HG03135 (cell line): Measurements from ENCODE around the gene LAMB3.

Experiments
- ATAC-seq: cut with Tn5 transposase; IDR thresholded peaks from one replicate; pipeline ENCODE4 v1.9.1; 2021; ENCODE audit warnings: mild to moderate bottlenecking, moderate library complexity; ENCODE audit not compliant: unreplicated experiment

LAMB3 gene

GRCh38 chr1:209618756-209619420 is 33.3 kb downstream of the LAMB3 start:
- ATAC-seq = no peak

- no peak for ATAC-seq
Measured at GRCh38 chr1:209618291-209618690, 33.9 kb downstream of the LAMB3 start.

GRCh38 chr1:209617755-209618154 is 34.5 kb downstream of the LAMB3 start:
- ATAC-seq = no peak

GRCh38 chr1:209617047-209617673 is 35.1 kb downstream of the LAMB3 start:
- ATAC-seq = no peak

GRCh38 chr1:209616366-209617046 is 35.7 kb downstream of the LAMB3 start:
- ATAC-seq = no peak

GRCh38 chr1:209614906-209615305 is 37.3 kb downstream of the LAMB3 start:
- ATAC-seq = no peak

- no peak for ATAC-seq
Measured at GRCh38 chr1:209614151-209614420, 38.1 kb downstream of the LAMB3 start.

GRCh38 chr1:209613400-209614150 is 38.6 kb downstream of the LAMB3 start:
- no peak for ATAC-seq

GRCh38 chr1:209612646-209613399 is 39.4 kb downstream of the LAMB3 start:
- ATAC-seq = no peak

GRCh38 chr1:209611771-209612570 is 40.3 kb downstream of the LAMB3 start:
- ATAC-seq = no peak

- ATAC-seq = no peak
Measured at GRCh38 chr1:209610631-209610905, 41.7 kb downstream of the LAMB3 start.

- no peak for ATAC-seq
Measured at GRCh38 chr1:209609791-209610630, 42.2 kb downstream of the LAMB3 start.

GRCh38 chr1:209609041-209609790 is 43.0 kb downstream of the LAMB3 start:
- no peak for ATAC-seq

GRCh38 chr1:209607795-209608178 is 44.4 kb downstream of the LAMB3 start:
- peak; percentile 23 for ATAC-seq

- ATAC-seq = peak; percentile 73
Measured at GRCh38 chr1:209607102-209607794, 45.0 kb downstream of the LAMB3 start.

- no peak for ATAC-seq
Measured at GRCh38 chr1:209603877-209604276, 48.3 kb downstream of the LAMB3 start.

- ATAC-seq = no peak
Measured at GRCh38 chr1:209601809-209602657, 50.2 kb downstream of the LAMB3 start.
